ENCODE results near the gene PHLPP1. TPM values are rescaled to one million over a fixed set of nuclear protein-coding genes. Genes with fewer than 3 reads are reported as not detected.

The PHLPP1 gene
- total and polyA plus RNA-seq, 2 of the 4 experiments (the other 2 are of a cell fraction) = 3.3 to 3.6 TPM

GRCh38 chr18:62976227-62976626 lies 260.9 kb downstream of the PHLPP1 start:
- H3K23ac ChIP-seq (ENCODE audit: low read depth, low read length) = no peak overlapping the region
- DNase-seq = no peak
- no peak overlapping the region for H3K18ac ChIP-seq (ENCODE audit: low read depth, low read length)
- BruUV-seq (replicated peaks) = no TSS peak
- H2BK5ac ChIP-seq (ENCODE audit: low read depth, low read length, poor library complexity, severe bottlenecking) = no peak overlapping the region
- no peak overlapping the region for H3K9ac ChIP-seq (ENCODE audit: low read depth, low read length)
- no peak overlapping the region for H3K4me3 ChIP-seq (ENCODE audit: insufficient read depth, low read depth, low read length)
- no peak overlapping the region for H4K91ac ChIP-seq (ENCODE audit: insufficient read depth, low read depth, low read length)
- no CpG with 5 or more reads among the region's 5 CpGs for WGBS, 2 experiments (ENCODE audit: extremely low coverage in 2 of 2, insufficient read length in 1 of 2)
- in situ Hi-C loops (cut with MboI; ENCODE audit: low sequenced_read_pairs) = loop anchor here (25.0 kb wide), 1 partner anchor 789 kb away; the partner anchor contains the start of genes PIGN and RELCH
- H4K5ac ChIP-seq (ENCODE audit: low read depth, low read length) = no peak overlapping the region
- no peak overlapping the region for H2BK120ac ChIP-seq (ENCODE audit: low read depth, low read length)
- no peak overlapping the region for H4K8ac ChIP-seq (ENCODE audit: low read depth in 2 of 2, low read length in 2 of 2)
- H3K9me1 ChIP-seq (ENCODE audit: insufficient read depth, low read length) = peaks cover 8% of the 10 kb centered on the region; the same call in 1 of the 2 replicates
- ChIA-PET POLR2A (ENCODE audit: unreplicated experiment) (no interaction called here), CTCF (no interaction called here)
- no peaks in the 10 kb centered on the region; the same call in 1 of the 2 replicates for H3K27me3 ChIP-seq (ENCODE audit: control insufficient read depth, insufficient read depth, low read length)
- H3K27ac ChIP-seq (ENCODE audit: insufficient read depth, low read length) = no peak overlapping the region
- H3K79me1 ChIP-seq (ENCODE audit: low read depth in 1 of 2, low read length in 2 of 2) = no peaks in the 10 kb centered on the region; a peak in 1 of 4 replicates
- H2AK5ac ChIP-seq (ENCODE audit: low read depth, low read length) = no peak overlapping the region
- H3K4me2 ChIP-seq (ENCODE audit: low read depth, low read length) = no peak overlapping the region
- H4K20me1 ChIP-seq (ENCODE audit: insufficient read depth, low read length) = peaks cover 15% of the 10 kb centered on the region; the same call in 1 of the 2 replicates
- H3K4me1 ChIP-seq (ENCODE audit: control insufficient read depth, insufficient read depth, low read length) = peaks cover 3% of the 10 kb centered on the region
- no peak overlapping the region for H3K4ac ChIP-seq (ENCODE audit: low read depth, low read length)
- no peak overlapping the region for H3K14ac ChIP-seq (replicated peaks; ENCODE audit: low read depth, low read length)
- no peak overlapping the region for H2AK9ac ChIP-seq (replicated peaks; ENCODE audit: low read depth, low read length, poor library complexity)
- intact Hi-C loops (cut with micrococcal nuclease) = no loop called here
- H3K9me3 ChIP-seq (ENCODE audit: control insufficient read depth, insufficient read depth, low read length) = no peaks in the 10 kb centered on the region
- H2AFZ ChIP-seq (replicated peaks; ENCODE audit: low read length, poor library complexity) = no peak overlapping the region
- H3K56ac ChIP-seq (ENCODE audit: extremely low read depth, insufficient read depth, low read length) = no peak overlapping the region
- no peak for ATAC-seq (ENCODE audit: low read depth)
- dilution Hi-C loops (cut with HindIII; ENCODE audit: low sequenced_read_pairs, unreplicated experiment) = no loop called here
- H2BK15ac ChIP-seq (ENCODE audit: low read depth, low read length) = no peak overlapping the region
- H3K36me3 ChIP-seq (ENCODE audit: control insufficient read depth, insufficient read depth, low read length) = peaks cover 13% of the 10 kb centered on the region
- TF ChIP-seq CTCF (conservative IDR thresholded peaks at IDR 0.05; ENCODE audit: low read depth, low read length) (no peak), ELK1 (IDR thresholded peaks at IDR 0.05; ENCODE audit: borderline replicate concordance, low read depth, low read length) (no peak), BHLHE40 (IDR thresholded peaks at IDR 0.05; ENCODE audit: low read depth, low read length) (no peak), CEBPB (IDR thresholded peaks at IDR 0.05; ENCODE audit: low read depth, low read length) (no peak), RFX5 (IDR thresholded peaks at IDR 0.05; ENCODE audit: low read depth, low read length) (no peak), RAD21 (IDR thresholded peaks at IDR 0.05; ENCODE audit: low read length) (no peak), MAFK (IDR thresholded peaks at IDR 0.05; ENCODE audit: low read depth, low read length) (no peak), POLR2A (IDR thresholded peaks at IDR 0.05; ENCODE audit: low read depth, low read length) (no peak), FOS (IDR thresholded peaks at IDR 0.05; ENCODE audit: low read depth, low read length) (no peak), MXI1 (IDR thresholded peaks at IDR 0.05; ENCODE audit: borderline replicate concordance, low read depth, low read length) (no peak)
- TF ChIP-seq, protein P1, sequence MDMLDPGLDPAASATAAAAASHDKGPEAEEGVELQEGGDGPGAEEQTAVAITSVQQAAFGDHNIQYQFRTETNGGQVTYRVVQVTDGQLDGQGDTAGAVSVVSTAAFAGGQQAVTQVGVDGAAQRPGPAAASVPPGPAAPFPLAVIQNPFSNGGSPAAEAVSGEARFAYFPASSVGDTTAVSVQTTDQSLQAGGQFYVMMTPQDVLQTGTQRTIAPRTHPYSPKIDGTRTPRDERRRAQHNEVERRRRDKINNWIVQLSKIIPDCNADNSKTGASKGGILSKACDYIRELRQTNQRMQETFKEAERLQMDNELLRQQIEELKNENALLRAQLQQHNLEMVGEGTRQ (IDR thresholded peaks at IDR 0.05; ENCODE audit: low read depth, low read length) = no peak
- no peak overlapping the region for H2BK20ac ChIP-seq (ENCODE audit: low read depth, low read length)

Measured in IMR-90 (cell line).